Measurements from ENCODE around the gene MAX. TPM values are rescaled to one million over a fixed set of nuclear protein-coding genes. Genes with fewer than 3 reads are reported as not detected.

The MAX gene
- total RNA-seq, 3 donors from 2014 or later: 50.5 to 64.1 (median 51.7) TPM

GRCh38 chr14:65077318-65077717 is 25.0 kb downstream of the MAX start:
- DNase-seq (ENCODE audit: low spot score in 2 of 2): no peak
- Histone ChIP-seq H3K9me3 (no peaks in the 10 kb centered on the region), H3K27ac (no peak overlapping the region), H3K4me3 (no peak overlapping the region), H3K27me3 (no peaks in the 10 kb centered on the region), H3K36me3 (peaks cover 13% of the 10 kb centered on the region), H3K4me1 (no peaks in the 10 kb centered on the region)
- intact Hi-C loops (cut with DNase I; ENCODE audit: low total_unique reads): no loop called here
- no peak for TF ChIP-seq CTCF (IDR thresholded peaks at IDR 0.05)

- intact Hi-C loops (cut with DNase I; ENCODE audit: low total_unique reads): no loop called here
- no peak for TF ChIP-seq POLR2A (IDR thresholded peaks at IDR 0.05)
- TF ChIP-seq POLR2AphosphoS5 (IDR thresholded peaks at IDR 0.05): no peak
- TF ChIP-seq CTCF (IDR thresholded peaks at IDR 0.05): no peak
- peaks cover 13% of the 10 kb centered on the region for H3K36me3 ChIP-seq
- DNase-seq (ENCODE audit: low spot score in 2 of 2): no peak
- peaks cover 0 to 4% of the 10 kb centered on the region in 2 donors for H3K4me1 ChIP-seq
- no peak overlapping the region for H3K27ac ChIP-seq
- no peaks in the 10 kb centered on the region for H3K27me3 ChIP-seq
- no peak overlapping the region for H3K4me3 ChIP-seq
- H3K9me3 ChIP-seq: no peaks in the 10 kb centered on the region
These were observed 26.5 kb downstream of the MAX start for GRCh38 chr14:65075628-65076325.

GRCh38 chr14:65074449-65075150 is 27.7 kb downstream of the MAX start:
- intact Hi-C loops (cut with DNase I; ENCODE audit: low total_unique reads): no loop called here
- Histone ChIP-seq H3K9me3 (no peaks in the 10 kb centered on the region), H3K36me3 (peaks cover 13% of the 10 kb centered on the region), H3K27ac (peak overlapping the region in 1 of 2 donors; percentile 4), H3K4me3 (no peak overlapping the region), H3K27me3 (no peaks in the 10 kb centered on the region), H3K4me1 (peaks cover 0 to 5% of the 10 kb centered on the region in 2 donors)
- no peak for DNase-seq (ENCODE audit: low spot score in 2 of 2)
- TF ChIP-seq CTCF (IDR thresholded peaks at IDR 0.05) (no peak), POLR2A (IDR thresholded peaks at IDR 0.05) (no peak), POLR2AphosphoS5 (IDR thresholded peaks at IDR 0.05) (no peak)

- H3K9me3 ChIP-seq: no peaks in the 10 kb centered on the region
- intact Hi-C loops (cut with DNase I; ENCODE audit: low total_unique reads): no loop called here
- H3K4me1 ChIP-seq: peaks cover 0 to 5% of the 10 kb centered on the region in 2 donors
- H3K27me3 ChIP-seq: no peaks in the 10 kb centered on the region
- H3K36me3 ChIP-seq: peaks cover 13% of the 10 kb centered on the region
- TF ChIP-seq POLR2AphosphoS5 (IDR thresholded peaks at IDR 0.05) (no peak), POLR2A (IDR thresholded peaks at IDR 0.05) (no peak), CTCF (IDR thresholded peaks at IDR 0.05) (no peak)
- H3K27ac ChIP-seq: peak overlapping the region in 1 of 2 donors; percentile 4
- no peak for DNase-seq (ENCODE audit: low spot score in 2 of 2)
- H3K4me3 ChIP-seq: no peak overlapping the region
These were observed 28.6 kb downstream of the MAX start for GRCh38 chr14:65073605-65074201.

GRCh38 chr14:65072937-65073336 is 29.4 kb downstream of the MAX start:
- intact Hi-C loops (cut with DNase I; ENCODE audit: low total_unique reads): no loop called here
- no peak for DNase-seq (ENCODE audit: low spot score in 2 of 2)
- peak overlapping the region in 1 of 2 donors; percentile 16 for H3K27ac ChIP-seq
- no peaks in the 10 kb centered on the region for H3K27me3 ChIP-seq
- no peaks in the 10 kb centered on the region for H3K9me3 ChIP-seq
- peaks cover 0 to 5% of the 10 kb centered on the region in 2 donors for H3K4me1 ChIP-seq
- H3K36me3 ChIP-seq: peaks cover 12% of the 10 kb centered on the region
- no peak overlapping the region for H3K4me3 ChIP-seq
- no peak for TF ChIP-seq CTCF (IDR thresholded peaks at IDR 0.05)
- TF ChIP-seq POLR2A (IDR thresholded peaks at IDR 0.05): no peak
- TF ChIP-seq POLR2AphosphoS5 (IDR thresholded peaks at IDR 0.05): no peak
